Measurements from ENCODE around the gene SLC39A1. TPM values are rescaled to one million over a fixed set of nuclear protein-coding genes. Genes with fewer than 3 reads are reported as not detected.

SLC39A1 gene
- total RNA-seq, 6 experiments from 2014 or later = 88.8 to 95.7 (median 93.0) TPM

GRCh38 chr1:153958961-153959260, 4.4 kb downstream of the SLC39A1 start:
- Mint-ChIP-seq H3K27ac (peak overlapping the region; percentile 72), H3K4me1 (ENCODE audit: low read depth) (peaks cover 68% of the 10 kb centered on the region), H3K9me3 (no peaks in the 10 kb centered on the region), H3K4me3 (peak overlapping the region; percentile 97), H3K36me3 (ENCODE audit: low read depth) (peaks cover 5% of the 10 kb centered on the region; the same call in 1 of the 2 replicates), H3K27me3 (ENCODE audit: insufficient read depth) (peaks cover 6% of the 10 kb centered on the region; the same call in 1 of the 2 replicates)
- no peak for DNase-seq
- TF ChIP-seq CTCF (IDR thresholded peaks at IDR 0.05) = no peak

- peak; percentile 98 for DNase-seq
- peaks cover 5% of the 10 kb centered on the region; the same call in 1 of the 2 replicates for H3K36me3 Mint-ChIP-seq (ENCODE audit: low read depth)
- peaks cover 63% of the 10 kb centered on the region for H3K4me1 Mint-ChIP-seq (ENCODE audit: low read depth)
- peak within 1 kb of the TSS; percentile 97 for H3K4me3 Mint-ChIP-seq
- TF ChIP-seq CTCF (IDR thresholded peaks at IDR 0.05) = peak; percentile 22; the same call in 1 of the 2 replicates
- H3K27ac Mint-ChIP-seq = peak within 1 kb of the TSS; percentile 72
- peaks cover 3% of the 10 kb centered on the region; the same call in 1 of the 2 replicates for H3K27me3 Mint-ChIP-seq (ENCODE audit: insufficient read depth)
- no peaks in the 10 kb centered on the region for H3K9me3 Mint-ChIP-seq
Measured at GRCh38 chr1:153958111-153958960, 5.0 kb downstream of the SLC39A1 start, which contains the start of gene CRTC2. Gene CRTC2 (minus strand): TSS chr1:153958612. CDS start chr1:153958497, 115 bp downstream.

- Mint-ChIP-seq H3K27me3 (ENCODE audit: insufficient read depth) (peaks cover 3% of the 10 kb centered on the region; the same call in 1 of the 2 replicates), H3K4me3 (peak overlapping the region; percentile 97), H3K4me1 (ENCODE audit: low read depth) (peaks cover 59% of the 10 kb centered on the region), H3K36me3 (ENCODE audit: low read depth) (peaks cover 5% of the 10 kb centered on the region; the same call in 1 of the 2 replicates), H3K9me3 (no peaks in the 10 kb centered on the region), H3K27ac (peak overlapping the region; percentile 72)
- no peak for TF ChIP-seq CTCF (IDR thresholded peaks at IDR 0.05)
- DNase-seq = no peak
Measured at GRCh38 chr1:153957744-153958110, 5.6 kb downstream of the SLC39A1 start.

- no peaks in the 10 kb centered on the region for H3K9me3 Mint-ChIP-seq
- DNase-seq = no peak
Measured at GRCh38 chr1:153956997-153957715, 6.2 kb downstream of the SLC39A1 start.

More at GRCh38 chr1:153956997-153957715, 6.2 kb downstream of the SLC39A1 start:
- H3K27ac Mint-ChIP-seq = peak overlapping the region; percentile 72
- peaks cover 53% of the 10 kb centered on the region for H3K4me1 Mint-ChIP-seq (ENCODE audit: low read depth)
- peaks cover 5% of the 10 kb centered on the region; the same call in 1 of the 2 replicates for H3K36me3 Mint-ChIP-seq (ENCODE audit: low read depth)
- H3K4me3 Mint-ChIP-seq = peak overlapping the region; percentile 97
- TF ChIP-seq CTCF (IDR thresholded peaks at IDR 0.05) = no peak
- peaks cover 4% of the 10 kb centered on the region for H3K27me3 Mint-ChIP-seq (ENCODE audit: insufficient read depth)

Data from HFFc6 (cell line).